Panc1 (cell line): Measurements from ENCODE around the gene SIK3. TPM values are rescaled to one million over a fixed set of nuclear protein-coding genes. Genes with fewer than 3 reads are reported as not detected.

Experiments
- ATAC-seq: fragments of 200-7000 bp; cut with Tn5 transposase; 2 replicates; pipeline ENCODE4 v1.9.1; 2020; ENCODE audit warnings: mild to moderate bottlenecking, moderate library complexity
- BruUV-seq: library from RNA; stranded (reverse); fragments of 400-500 nt; replicated peaks from 2 replicates; lab custom pipeline; 2021; lab: Mats Ljungman, UMichigan
- CTCF ChIA-PET: fragments of 300-600 bp; sonication (Branson Sonifier 250); formaldehyde crosslinking; loops from one replicate; lab custom pipeline; 2022; ENCODE audit warnings: antibody characterized with exemption; lab: Charles Lee
- POLR2A ChIA-PET: fragments of 300-600 bp; sonication (Branson Sonifier 250); formaldehyde crosslinking; loops from one replicate; lab custom pipeline; 2022; ENCODE audit warnings: antibody characterized with exemption; lab: Charles Lee
- DNase-seq: peaks from one replicate; pipeline ENCODE4 v3.0.0-alpha.2; 2010; ENCODE audit warnings: low read depth, low spot score
- H3K27ac ChIP-seq: 2 replicates; pipeline ENCODE4 v1.5.1; 2011; ENCODE audit warnings: mild to moderate bottlenecking, low read length, inconsistent platforms
- H3K27me3 ChIP-seq: fragments of 200-500 bp; sonication (Bioruptor generic); 2 replicates; pipeline ENCODE4 v1.6.0; 2014; ENCODE audit warnings: low read length, inconsistent platforms; ENCODE audit not compliant: control insufficient read depth, insufficient read depth
- H3K36me3 ChIP-seq: fragments of 200-500 bp; sonication (Bioruptor generic); 2 replicates; pipeline ENCODE4 v1.5.1; 2014; ENCODE audit warnings: inconsistent platforms, mild to moderate bottlenecking, low read length, moderate library complexity; ENCODE audit not compliant: control insufficient read depth, insufficient read depth
- H3K4me1 ChIP-seq: 2 replicates; pipeline ENCODE4 v1.5.1; 2011; ENCODE audit warnings: inconsistent platforms, mild to moderate bottlenecking, low read length, moderate library complexity; ENCODE audit not compliant: control insufficient read depth, insufficient read depth
- H3K4me3 ChIP-seq, 2 experiments: 2 replicates each; pipeline ENCODE4 v1.5.1; 2011 to 2012; ENCODE audit warnings: low read depth in 2 of 2, low read length in 2 of 2, mild to moderate bottlenecking in 2 of 2, inconsistent platforms in 1 of 2, moderate library complexity in 1 of 2
- H3K9me3 ChIP-seq: fragments of 200-500 bp; sonication (Bioruptor generic); 2 replicates; pipeline ENCODE4 v1.5.1; 2014; ENCODE audit warnings: low read depth, mild to moderate bottlenecking, inconsistent platforms, low read length, moderate library complexity; ENCODE audit not compliant: control insufficient read depth, insufficient read depth
- POLR2AphosphoS5 ChIP-seq: IDR thresholded peaks from 2 replicates; pipeline ENCODE4 v1.6.1; 2012; ENCODE audit warnings: mild to moderate bottlenecking, low read depth, low read length, moderate library complexity
- SIN3A ChIP-seq: IDR thresholded peaks from 2 replicates; pipeline ENCODE4 v1.6.1; 2012; ENCODE audit warnings: low read depth, mild to moderate bottlenecking, low read length, moderate library complexity, borderline replicate concordance; ENCODE audit not compliant: insufficient read depth
- TCF7L2 ChIP-seq: IDR thresholded peaks from 2 replicates; pipeline ENCODE4 v1.6.1; 2011; ENCODE audit warnings: mild to moderate bottlenecking, low read depth, low read length, inconsistent platforms
- in situ Hi-C: cut with HindIII; loops from 2 replicates; pipeline ENCODE4 v1.10.0; 2016; ENCODE audit warnings: low sequenced_read_pairs, low pct_unique_long_range_greater_than_20kb
- intact Hi-C: fragments of 100-400 bp; cut with micrococcal nuclease; formaldehyde crosslinking; loops from one replicate; pipeline ENCODE4 v1.10.0; 2022; ENCODE audit not compliant: unreplicated experiment
- total RNA-seq: library from RNA; stranded (reverse); gene quantifications from one replicate; pipeline ENCODE4 v1.2.1, GENCODE V29; 2021; ENCODE audit not compliant: unreplicated experiment
- TF ChIP-seq, protein P1 (sequence below), 2 experiments: IDR thresholded peaks; 2 replicates each; pipeline ENCODE4 v1.6.1; 2011 to 2012; ENCODE audit warnings: low read depth in 2 of 2, control low read depth in 1 of 2, low read length in 1 of 2, mild to moderate bottlenecking in 1 of 2, moderate library complexity in 1 of 2; ENCODE audit not compliant: insufficient read depth in 1 of 2
- TF ChIP-seq, protein P2 (sequence below): fragments of 450-650 bp; IDR thresholded peaks from 2 replicates; pipeline ENCODE4 v1.5.1; 2017; ENCODE audit warnings: mild to moderate bottlenecking

Gene SIK3
- total RNA-seq, 1 experiment from 2014 or later: 39.7 TPM

DNA sequence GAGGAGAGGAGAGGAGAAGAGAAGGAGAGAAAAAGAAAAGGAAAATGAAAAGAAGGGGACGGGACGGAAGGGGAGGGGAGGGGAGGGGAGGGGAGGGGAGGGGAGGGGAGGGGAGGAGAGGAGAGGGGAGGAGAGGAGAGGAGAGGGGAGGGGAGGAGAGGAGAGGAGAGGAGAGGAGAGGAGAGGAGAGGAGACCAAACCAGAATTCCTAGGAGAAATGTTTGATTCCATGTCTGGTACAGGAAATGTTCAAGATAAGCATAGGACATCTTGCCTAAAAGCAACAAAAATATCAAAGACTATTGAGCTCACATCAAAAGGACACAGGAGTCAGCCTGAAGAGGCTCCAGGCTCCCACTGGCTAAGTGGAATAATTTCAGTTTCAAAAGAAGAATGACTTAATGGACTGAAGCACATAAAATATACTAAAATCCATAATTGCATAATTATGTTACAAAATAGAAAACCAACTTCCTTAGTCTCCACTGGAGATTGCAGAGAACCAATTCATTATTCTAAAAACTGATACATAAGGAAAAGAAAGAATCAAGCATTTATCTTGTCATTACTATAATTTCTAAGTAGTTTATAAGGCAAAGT, 159.7 kb downstream of the SIK3 start:
- ChIA-PET CTCF (no interaction called here), POLR2A (no interaction called here)
- DNase-seq (no peak), ATAC-seq (no peak)
- Histone ChIP-seq H3K4me3 (no peak overlapping the region), H3K27ac (no peak overlapping the region), H3K36me3 (no peaks in the 10 kb centered on the region), H3K9me3 (no peaks in the 10 kb centered on the region), H3K4me1 (no peaks in the 10 kb centered on the region), H3K27me3 (no peaks in the 10 kb centered on the region)
- no TSS peak for BruUV-seq
- TF ChIP-seq TCF7L2 (no peak), SIN3A (no peak), POLR2AphosphoS5 (no peak)
- TF ChIP-seq, protein P1, sequence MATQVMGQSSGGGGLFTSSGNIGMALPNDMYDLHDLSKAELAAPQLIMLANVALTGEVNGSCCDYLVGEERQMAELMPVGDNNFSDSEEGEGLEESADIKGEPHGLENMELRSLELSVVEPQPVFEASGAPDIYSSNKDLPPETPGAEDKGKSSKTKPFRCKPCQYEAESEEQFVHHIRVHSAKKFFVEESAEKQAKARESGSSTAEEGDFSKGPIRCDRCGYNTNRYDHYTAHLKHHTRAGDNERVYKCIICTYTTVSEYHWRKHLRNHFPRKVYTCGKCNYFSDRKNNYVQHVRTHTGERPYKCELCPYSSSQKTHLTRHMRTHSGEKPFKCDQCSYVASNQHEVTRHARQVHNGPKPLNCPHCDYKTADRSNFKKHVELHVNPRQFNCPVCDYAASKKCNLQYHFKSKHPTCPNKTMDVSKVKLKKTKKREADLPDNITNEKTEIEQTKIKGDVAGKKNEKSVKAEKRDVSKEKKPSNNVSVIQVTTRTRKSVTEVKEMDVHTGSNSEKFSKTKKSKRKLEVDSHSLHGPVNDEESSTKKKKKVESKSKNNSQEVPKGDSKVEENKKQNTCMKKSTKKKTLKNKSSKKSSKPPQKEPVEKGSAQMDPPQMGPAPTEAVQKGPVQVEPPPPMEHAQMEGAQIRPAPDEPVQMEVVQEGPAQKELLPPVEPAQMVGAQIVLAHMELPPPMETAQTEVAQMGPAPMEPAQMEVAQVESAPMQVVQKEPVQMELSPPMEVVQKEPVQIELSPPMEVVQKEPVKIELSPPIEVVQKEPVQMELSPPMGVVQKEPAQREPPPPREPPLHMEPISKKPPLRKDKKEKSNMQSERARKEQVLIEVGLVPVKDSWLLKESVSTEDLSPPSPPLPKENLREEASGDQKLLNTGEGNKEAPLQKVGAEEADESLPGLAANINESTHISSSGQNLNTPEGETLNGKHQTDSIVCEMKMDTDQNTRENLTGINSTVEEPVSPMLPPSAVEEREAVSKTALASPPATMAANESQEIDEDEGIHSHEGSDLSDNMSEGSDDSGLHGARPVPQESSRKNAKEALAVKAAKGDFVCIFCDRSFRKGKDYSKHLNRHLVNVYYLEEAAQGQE (IDR thresholded peaks at IDR 0.05; ENCODE audit: insufficient read depth in 1 of 2, low read depth in 2 of 2, low read length in 1 of 2): no peak
- TF ChIP-seq, protein P2, sequence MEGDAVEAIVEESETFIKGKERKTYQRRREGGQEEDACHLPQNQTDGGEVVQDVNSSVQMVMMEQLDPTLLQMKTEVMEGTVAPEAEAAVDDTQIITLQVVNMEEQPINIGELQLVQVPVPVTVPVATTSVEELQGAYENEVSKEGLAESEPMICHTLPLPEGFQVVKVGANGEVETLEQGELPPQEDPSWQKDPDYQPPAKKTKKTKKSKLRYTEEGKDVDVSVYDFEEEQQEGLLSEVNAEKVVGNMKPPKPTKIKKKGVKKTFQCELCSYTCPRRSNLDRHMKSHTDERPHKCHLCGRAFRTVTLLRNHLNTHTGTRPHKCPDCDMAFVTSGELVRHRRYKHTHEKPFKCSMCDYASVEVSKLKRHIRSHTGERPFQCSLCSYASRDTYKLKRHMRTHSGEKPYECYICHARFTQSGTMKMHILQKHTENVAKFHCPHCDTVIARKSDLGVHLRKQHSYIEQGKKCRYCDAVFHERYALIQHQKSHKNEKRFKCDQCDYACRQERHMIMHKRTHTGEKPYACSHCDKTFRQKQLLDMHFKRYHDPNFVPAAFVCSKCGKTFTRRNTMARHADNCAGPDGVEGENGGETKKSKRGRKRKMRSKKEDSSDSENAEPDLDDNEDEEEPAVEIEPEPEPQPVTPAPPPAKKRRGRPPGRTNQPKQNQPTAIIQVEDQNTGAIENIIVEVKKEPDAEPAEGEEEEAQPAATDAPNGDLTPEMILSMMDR: no peak
- in situ Hi-C loops (no loop called here), intact Hi-C loops (no loop called here)

DNA sequence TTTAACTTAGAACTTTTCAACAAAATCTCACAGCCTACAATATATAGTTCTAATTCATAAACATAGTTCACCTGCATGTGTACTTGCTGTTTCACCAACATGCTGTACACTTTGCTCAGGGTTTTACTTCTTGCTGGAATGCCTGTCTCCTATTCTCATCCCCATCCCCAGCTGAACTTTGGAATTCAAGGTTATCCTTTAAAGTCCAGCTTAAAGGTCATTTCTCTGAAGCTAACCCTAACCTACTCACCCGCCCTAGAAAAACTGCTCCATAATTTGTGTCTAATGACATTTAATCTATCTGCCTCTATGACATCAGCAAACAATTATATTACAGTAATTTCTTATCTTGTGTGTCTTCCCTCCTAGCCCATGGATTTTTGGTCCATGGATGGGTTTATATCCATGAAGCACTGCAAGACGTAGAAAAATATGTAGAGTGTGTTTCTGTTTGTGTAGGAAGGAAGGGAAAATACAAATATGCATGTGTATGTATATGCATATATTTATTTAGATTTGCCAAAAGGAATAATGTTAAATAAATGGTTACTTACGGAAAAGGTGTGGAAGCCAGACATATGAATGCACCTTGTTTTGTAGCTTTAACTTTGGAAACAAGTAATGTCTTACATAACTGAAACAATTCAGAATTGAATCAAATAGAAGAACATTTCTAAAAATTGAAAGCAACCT, 161.3 kb downstream of the SIK3 start:
- Histone ChIP-seq H3K9me3 (no peaks in the 10 kb centered on the region), H3K4me1 (no peaks in the 10 kb centered on the region), H3K4me3 (no peak overlapping the region), H3K27me3 (no peaks in the 10 kb centered on the region), H3K27ac (no peak overlapping the region), H3K36me3 (no peaks in the 10 kb centered on the region)
- ChIA-PET POLR2A (no interaction called here), CTCF (no interaction called here)
- BruUV-seq: no TSS peak
- TF ChIP-seq TCF7L2 (no peak), SIN3A (no peak), POLR2AphosphoS5 (no peak)
- TF ChIP-seq, protein P1 (IDR thresholded peaks at IDR 0.05; ENCODE audit: insufficient read depth in 1 of 2, low read depth in 2 of 2, low read length in 1 of 2): no peak
- TF ChIP-seq, protein P2: no peak
- ATAC-seq (no peak), DNase-seq (no peak)
- in situ Hi-C loops (no loop called here), intact Hi-C loops (no loop called here)
